SK-N-SH treated with all-trans-retinoic acid at 6 μM for 48 hours (cell line): ENCODE data around the gene TMEM91.

Experiments
- ARNTL ChIP-seq: fragments of 450-650 bp; formaldehyde crosslinking; IDR thresholded peaks from 2 replicates; pipeline ENCODE4 v1.5.0; 2020; ENCODE audit warnings: low read depth, mild to moderate bottlenecking, moderate library complexity, borderline replicate concordance
- CREB5 ChIP-seq: fragments of 250-450 bp; sonication (Bioruptor Pico); IDR thresholded peaks from 2 replicates; pipeline ENCODE4 v1.5.1; 2020; ENCODE audit warnings: low read depth, mild to moderate bottlenecking, moderate library complexity
- ISL1 ChIP-seq: fragments of 250-450 bp; sonication (Bioruptor Pico); IDR thresholded peaks from 2 replicates; pipeline ENCODE4 v2.1.2; 2022; ENCODE audit warnings: mild to moderate bottlenecking, moderate library complexity
- OSR1 ChIP-seq: fragments of 250-450 bp; sonication (Bioruptor Pico); IDR thresholded peaks from 2 replicates; pipeline ENCODE4 v1.8.0; 2022; ENCODE audit warnings: moderate library complexity, mild to moderate bottlenecking, inconsistent platforms
- PATZ1 ChIP-seq: fragments of 250-450 bp; sonication (Bioruptor Pico); IDR thresholded peaks from 2 replicates; pipeline ENCODE4 v1.8.0; 2020; ENCODE audit warnings: mild to moderate bottlenecking, moderate library complexity, borderline replicate concordance
- PPARA ChIP-seq: fragments of 250-450 bp; sonication (Bioruptor Pico); IDR thresholded peaks from 2 replicates; pipeline ENCODE4 v1.5.0; 2020; ENCODE audit warnings: mild to moderate bottlenecking, borderline replicate concordance
- TCF4 ChIP-seq: fragments of 250-450 bp; sonication (Bioruptor Pico); IDR thresholded peaks from 2 replicates; pipeline ENCODE4 v1.8.0; 2021; ENCODE audit warnings: mild to moderate bottlenecking, moderate library complexity, borderline replicate concordance
- TOX ChIP-seq: fragments of 250-450 bp; sonication (Bioruptor Pico); IDR thresholded peaks from 2 replicates; pipeline ENCODE4 v1.8.0; 2021; ENCODE audit warnings: mild to moderate bottlenecking, moderate library complexity, borderline replicate concordance
- ZFP3 ChIP-seq: fragments of 250-450 bp; sonication (Bioruptor Pico); IDR thresholded peaks from 2 replicates; pipeline ENCODE4 v1.5.0; 2020; ENCODE audit warnings: mild to moderate bottlenecking, moderate library complexity
- ZFP30 ChIP-seq: fragments of 450-650 bp; formaldehyde crosslinking; IDR thresholded peaks from 2 replicates; pipeline ENCODE4 v1.5.0; 2022; ENCODE audit warnings: mild to moderate bottlenecking, moderate library complexity
- ZNF70 ChIP-seq: fragments of 450-650 bp; formaldehyde crosslinking; IDR thresholded peaks from 2 replicates; pipeline ENCODE4 v1.5.0; 2020; ENCODE audit warnings: mild to moderate bottlenecking, moderate library complexity
- ZNF8 ChIP-seq: fragments of 450-650 bp; formaldehyde crosslinking; IDR thresholded peaks from 2 replicates; pipeline ENCODE4 v1.5.0; 2020; ENCODE audit warnings: mild to moderate bottlenecking, moderate library complexity
- TF ChIP-seq, protein P1 (sequence below): fragments of 250-450 bp; sonication (Bioruptor Pico); IDR thresholded peaks from 2 replicates; pipeline ENCODE4 v1.5.1; 2021; ENCODE audit warnings: mild to moderate bottlenecking, moderate library complexity

DNA sequence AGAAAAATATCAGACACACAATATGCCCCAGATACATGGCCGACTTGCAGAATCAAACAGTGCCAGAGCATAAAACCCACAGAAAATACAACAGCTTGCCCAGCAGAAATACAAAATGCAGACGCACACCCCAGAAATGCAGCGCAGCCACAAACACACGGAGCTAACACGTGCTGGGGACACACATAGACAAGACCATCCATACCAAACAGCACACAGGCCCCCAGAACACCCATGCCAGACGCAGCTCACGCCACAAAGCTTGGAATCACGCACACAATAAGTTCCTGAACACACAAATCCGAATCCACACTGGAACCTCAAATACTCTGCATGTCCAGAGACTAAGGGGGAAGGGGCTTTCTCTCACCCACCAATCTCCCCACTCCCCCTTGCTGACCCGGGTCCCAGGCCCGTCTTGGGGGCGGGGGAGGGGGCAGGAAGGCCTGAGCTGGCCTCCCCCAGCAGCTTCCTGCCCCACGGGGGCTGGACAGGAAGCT lies 49.2 kb upstream of the TMEM91 start:
- no peak for TF ChIP-seq TCF4 (CRISPR knock-in tag)
- TF ChIP-seq ZFP30 (CRISPR knock-in tag): no peak
- no peak for TF ChIP-seq ISL1 (CRISPR knock-in tag)
- no peak for TF ChIP-seq ZFP3 (CRISPR knock-in tag)
- no peak for TF ChIP-seq CREB5
- no peak for TF ChIP-seq OSR1
- TF ChIP-seq PPARA (CRISPR knock-in tag): no peak
- TF ChIP-seq PATZ1 (CRISPR knock-in tag): no peak
- TF ChIP-seq ARNTL (CRISPR knock-in tag): no peak
- no peak for TF ChIP-seq ZNF8
- no peak for TF ChIP-seq ZNF70
- TF ChIP-seq, protein P1, sequence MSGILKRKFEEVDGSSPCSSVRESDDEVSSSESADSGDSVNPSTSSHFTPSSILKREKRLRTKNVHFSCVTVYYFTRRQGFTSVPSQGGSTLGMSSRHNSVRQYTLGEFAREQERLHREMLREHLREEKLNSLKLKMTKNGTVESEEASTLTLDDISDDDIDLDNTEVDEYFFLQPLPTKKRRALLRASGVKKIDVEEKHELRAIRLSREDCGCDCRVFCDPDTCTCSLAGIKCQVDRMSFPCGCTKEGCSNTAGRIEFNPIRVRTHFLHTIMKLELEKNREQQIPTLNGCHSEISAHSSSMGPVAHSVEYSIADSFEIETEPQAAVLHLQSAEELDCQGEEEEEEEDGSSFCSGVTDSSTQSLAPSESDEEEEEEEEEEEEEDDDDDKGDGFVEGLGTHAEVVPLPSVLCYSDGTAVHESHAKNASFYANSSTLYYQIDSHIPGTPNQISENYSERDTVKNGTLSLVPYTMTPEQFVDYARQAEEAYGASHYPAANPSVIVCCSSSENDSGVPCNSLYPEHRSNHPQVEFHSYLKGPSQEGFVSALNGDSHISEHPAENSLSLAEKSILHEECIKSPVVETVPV (CRISPR knock-in tag): no peak
- TF ChIP-seq TOX (CRISPR knock-in tag): no peak
